Neural progenitor cell (in vitro differentiated cells): ENCODE data around the gene PPP2R2C. TPM values are rescaled to one million over a fixed set of nuclear protein-coding genes. Genes with fewer than 3 reads are reported as not detected.
A peak's percentile ranks its signal among the peaks of the same experiment; 100 is the strongest.

Experiments
- DNase-seq: peaks from one replicate; pipeline ENCODE4 v3.0.0-alpha.2; 2016; ENCODE audit warnings: low spot score
- H2AFZ ChIP-seq: fragments of 200-600 bp; sonication (generic); replicated peaks from 2 replicates; pipeline ENCODE4 v1.6.1; 2016; ENCODE audit warnings: antibody characterized with exemption
- H3F3A ChIP-seq: fragments of 200-600 bp; sonication (generic); 2 replicates; pipeline ENCODE4 v1.6.1; 2016; ENCODE audit warnings: antibody characterized with exemption, low read depth
- H3K27ac ChIP-seq: fragments of 200-600 bp; sonication (generic); 2 replicates; pipeline ENCODE4 v1.5.1; 2016; ENCODE audit warnings: mild to moderate bottlenecking
- H3K27me3 ChIP-seq: fragments of 200-600 bp; sonication (generic); 2 replicates; pipeline ENCODE4 v1.6.1; 2016; ENCODE audit warnings: mild to moderate bottlenecking, moderate library complexity
- H3K36me3 ChIP-seq: fragments of 200-600 bp; sonication (generic); 2 replicates; pipeline ENCODE4 v1.5.1; 2016
- H3K4me1 ChIP-seq: fragments of 200-600 bp; sonication (generic); 2 replicates; pipeline ENCODE4 v1.6.1; 2016; ENCODE audit warnings: mixed run types
- H3K4me2 ChIP-seq: fragments of 200-600 bp; sonication (generic); 2 replicates; pipeline ENCODE4 v1.6.1; 2016
- H3K4me3 ChIP-seq: fragments of 200-600 bp; sonication (generic); 2 replicates; pipeline ENCODE4 v1.5.1; 2016
- H3K79me2 ChIP-seq: fragments of 200-600 bp; sonication (generic); 2 replicates; pipeline ENCODE4 v1.6.1; 2016; ENCODE audit warnings: low read depth
- H3K9ac ChIP-seq: fragments of 200-600 bp; sonication (generic); 2 replicates; pipeline ENCODE4 v1.6.1; 2016
- H3K9me3 ChIP-seq: fragments of 200-600 bp; sonication (generic); 2 replicates; pipeline ENCODE4 v1.5.1; 2016; ENCODE audit warnings: low read depth
- H4K20me1 ChIP-seq: fragments of 200-600 bp; sonication (generic); 2 replicates; pipeline ENCODE4 v1.6.1; 2016; ENCODE audit warnings: low read depth
- H3K27ac Mint-ChIP-seq: 3 replicates; pipeline ENCODE4 v1.8.0; 2021; ENCODE audit warnings: mixed read lengths
- H3K27me3 Mint-ChIP-seq: 2 replicates; pipeline ENCODE4 v1.8.0; 2022; ENCODE audit warnings: low read depth, mild to moderate bottlenecking, inconsistent platforms, moderate library complexity, mixed read lengths; ENCODE audit not compliant: insufficient read depth
- H3K36me3 Mint-ChIP-seq: 3 replicates; pipeline ENCODE4 v1.8.0; 2021; ENCODE audit warnings: mixed read lengths
- H3K4me1 Mint-ChIP-seq: 3 replicates; pipeline ENCODE4 v1.8.0; 2021; ENCODE audit warnings: mixed read lengths
- H3K4me3 Mint-ChIP-seq: 3 replicates; pipeline ENCODE4 v1.8.0; 2021; ENCODE audit warnings: mild to moderate bottlenecking, moderate library complexity, mixed read lengths
- H3K9me3 Mint-ChIP-seq: 3 replicates; pipeline ENCODE4 v1.8.0; 2020; ENCODE audit warnings: mixed read lengths
- EZH2 ChIP-seq: fragments of 200-600 bp; sonication (generic); IDR thresholded peaks from 2 replicates; pipeline ENCODE4 v1.6.1; 2017; ENCODE audit warnings: antibody characterized with exemption, mild to moderate bottlenecking, moderate library complexity
- EZH2phosphoT487 ChIP-seq: fragments of 200-600 bp; sonication (generic); IDR thresholded peaks from 2 replicates; pipeline ENCODE4 v1.6.1; 2017; ENCODE audit warnings: antibody characterized with exemption
- total RNA-seq: library from RNA; depleted of rRNA; stranded (reverse); fragments of >200 nt; gene quantifications from 2 replicates; pipeline ENCODE4 v1.2.3, GENCODE V29; 2015; ENCODE audit warnings: low replicate concordance
- TF ChIP-seq, protein P1 (sequence below): fragments of 200-600 bp; sonication (generic); IDR thresholded peaks from 2 replicates; pipeline ENCODE4 v1.5.1; 2017; ENCODE audit warnings: antibody characterized with exemption, mild to moderate bottlenecking

The PPP2R2C gene
- total RNA-seq, 1 donor from 2014 or later, result 3.5 TPM

DNA sequence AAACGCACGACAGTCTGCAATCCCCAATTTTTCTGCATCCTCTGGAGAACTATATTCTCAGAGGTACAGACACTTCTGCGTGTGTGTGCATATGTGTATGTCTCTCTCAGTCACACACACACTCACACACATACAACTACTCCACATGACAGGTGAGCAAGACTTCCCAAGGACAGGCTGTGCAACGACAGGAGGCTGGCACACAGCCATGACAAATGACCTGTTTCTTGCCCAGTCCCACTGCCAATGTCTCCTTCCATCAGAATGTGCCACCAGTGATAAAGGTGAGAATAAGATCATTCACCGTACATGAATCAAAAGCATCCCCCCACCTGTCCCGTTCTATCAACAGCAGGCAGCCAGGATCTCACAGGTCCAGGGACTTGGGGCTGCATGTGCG, 52.4 kb downstream of the PPP2R2C start:
- peaks cover 10% of the 10 kb centered on the region for H3K4me1 ChIP-seq
- H3K36me3 ChIP-seq, result no peaks in the 10 kb centered on the region
- H3K27me3 ChIP-seq, result no peaks in the 10 kb centered on the region
- Mint-ChIP-seq H3K4me3 (no peak overlapping the region), H3K9me3 (no peaks in the 10 kb centered on the region), H3K27me3 (peaks cover 15% of the 10 kb centered on the region), H3K36me3 (no peaks in the 10 kb centered on the region), H3K27ac (no peak overlapping the region), H3K4me1 (peaks cover 6% of the 10 kb centered on the region)
- H3K4me3 ChIP-seq, result no peak overlapping the region
- no peaks in the 10 kb centered on the region for H3F3A ChIP-seq
- H3K27ac ChIP-seq, result no peak overlapping the region
- TF ChIP-seq EZH2 (no peak), EZH2phosphoT487 (no peak)
- TF ChIP-seq, protein P1, sequence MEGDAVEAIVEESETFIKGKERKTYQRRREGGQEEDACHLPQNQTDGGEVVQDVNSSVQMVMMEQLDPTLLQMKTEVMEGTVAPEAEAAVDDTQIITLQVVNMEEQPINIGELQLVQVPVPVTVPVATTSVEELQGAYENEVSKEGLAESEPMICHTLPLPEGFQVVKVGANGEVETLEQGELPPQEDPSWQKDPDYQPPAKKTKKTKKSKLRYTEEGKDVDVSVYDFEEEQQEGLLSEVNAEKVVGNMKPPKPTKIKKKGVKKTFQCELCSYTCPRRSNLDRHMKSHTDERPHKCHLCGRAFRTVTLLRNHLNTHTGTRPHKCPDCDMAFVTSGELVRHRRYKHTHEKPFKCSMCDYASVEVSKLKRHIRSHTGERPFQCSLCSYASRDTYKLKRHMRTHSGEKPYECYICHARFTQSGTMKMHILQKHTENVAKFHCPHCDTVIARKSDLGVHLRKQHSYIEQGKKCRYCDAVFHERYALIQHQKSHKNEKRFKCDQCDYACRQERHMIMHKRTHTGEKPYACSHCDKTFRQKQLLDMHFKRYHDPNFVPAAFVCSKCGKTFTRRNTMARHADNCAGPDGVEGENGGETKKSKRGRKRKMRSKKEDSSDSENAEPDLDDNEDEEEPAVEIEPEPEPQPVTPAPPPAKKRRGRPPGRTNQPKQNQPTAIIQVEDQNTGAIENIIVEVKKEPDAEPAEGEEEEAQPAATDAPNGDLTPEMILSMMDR, result no peak
- H4K20me1 ChIP-seq, result no peaks in the 10 kb centered on the region
- H3K4me2 ChIP-seq, result no peak overlapping the region
- no peaks in the 10 kb centered on the region for H3K9me3 ChIP-seq
- no peak overlapping the region for H2AFZ ChIP-seq
- H3K79me2 ChIP-seq, result no peaks in the 10 kb centered on the region
- no peak for DNase-seq
- H3K9ac ChIP-seq, result no peak overlapping the region

DNA sequence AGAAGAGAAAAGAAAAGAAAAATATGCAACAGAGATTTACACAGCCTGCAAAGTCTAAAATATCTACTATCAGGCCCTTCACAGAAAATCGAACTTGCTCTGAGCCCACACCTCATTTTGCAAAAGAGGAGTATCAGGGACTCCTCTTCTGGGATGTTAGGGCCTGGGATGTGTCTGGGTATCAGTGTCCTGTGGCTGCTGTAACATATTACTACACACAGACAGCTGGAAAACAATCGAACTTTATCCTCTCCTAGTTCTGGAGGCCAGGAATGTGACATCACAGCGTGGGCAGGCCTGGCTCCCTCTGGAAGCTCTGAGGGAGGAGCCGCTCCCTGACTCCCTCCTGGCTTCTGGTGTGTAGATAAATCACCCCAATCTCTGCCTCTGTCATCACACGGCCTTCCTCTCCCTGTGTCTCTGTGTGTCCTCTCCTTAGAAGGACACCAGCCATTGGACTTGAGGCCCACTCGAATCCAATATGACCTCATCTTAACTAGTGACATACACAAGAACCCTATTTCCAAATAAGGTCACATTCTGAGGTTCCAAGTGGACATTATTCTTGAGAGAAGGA, 52.9 kb downstream of the PPP2R2C start:
- no peak overlapping the region for H3K27ac Mint-ChIP-seq
- TF ChIP-seq, protein P1, result no peak
- no peak for TF ChIP-seq EZH2phosphoT487
- no peak for TF ChIP-seq EZH2
- Histone ChIP-seq H4K20me1 (no peaks in the 10 kb centered on the region), H3K36me3 (no peaks in the 10 kb centered on the region), H3K4me2 (no peak overlapping the region), H3K27ac (no peak overlapping the region), H3K4me3 (no peak overlapping the region), H3F3A (no peaks in the 10 kb centered on the region), H3K4me1 (peaks cover 12% of the 10 kb centered on the region), H3K9me3 (no peaks in the 10 kb centered on the region), H3K9ac (no peak overlapping the region), H3K27me3 (no peaks in the 10 kb centered on the region), H2AFZ (no peak overlapping the region), H3K79me2 (no peaks in the 10 kb centered on the region)
- DNase-seq, result no peak
- no peaks in the 10 kb centered on the region for H3K9me3 Mint-ChIP-seq
- H3K27me3 Mint-ChIP-seq, result peaks cover 13% of the 10 kb centered on the region
- no peak overlapping the region for H3K4me3 Mint-ChIP-seq
- no peaks in the 10 kb centered on the region for H3K36me3 Mint-ChIP-seq
- peaks cover 10% of the 10 kb centered on the region for H3K4me1 Mint-ChIP-seq

DNA sequence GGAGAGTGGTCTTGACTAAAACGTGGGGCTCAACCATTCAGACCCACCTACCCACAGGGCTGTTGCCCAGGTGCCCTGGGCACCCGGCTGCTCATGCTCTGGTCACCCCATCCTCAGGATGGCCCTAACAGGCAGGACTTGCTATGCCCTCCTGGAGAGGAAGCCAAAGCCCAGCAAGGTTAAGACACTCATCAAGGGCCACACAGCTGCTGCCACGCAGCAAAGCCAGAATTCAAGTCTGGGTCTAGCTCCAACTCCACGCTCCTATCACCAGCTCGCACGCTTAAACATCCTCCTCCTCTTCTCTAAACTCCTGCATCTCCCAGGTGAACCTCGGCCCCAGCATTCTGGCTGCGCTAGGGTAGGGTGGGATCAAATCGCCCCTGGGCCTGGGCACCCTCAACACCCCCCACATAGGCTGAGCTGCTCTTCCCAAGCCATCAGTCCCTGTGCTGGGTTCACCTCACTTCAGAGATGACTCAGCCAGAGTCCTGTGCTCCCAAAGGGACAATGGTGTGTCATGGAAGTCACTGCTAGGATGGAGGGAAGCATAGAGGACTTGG, 54.1 kb downstream of the PPP2R2C start:
- Mint-ChIP-seq H3K27me3 (peaks cover 11% of the 10 kb centered on the region), H3K4me3 (peak overlapping the region; percentile 11), H3K9me3 (peaks cover 3% of the 10 kb centered on the region), H3K4me1 (peaks cover 18% of the 10 kb centered on the region), H3K36me3 (no peaks in the 10 kb centered on the region), H3K27ac (peak overlapping the region; percentile 92)
- Histone ChIP-seq H3K27me3 (no peaks in the 10 kb centered on the region), H3F3A (no peaks in the 10 kb centered on the region), H3K9ac (no peak overlapping the region), H3K27ac (no peak overlapping the region), H3K79me2 (no peaks in the 10 kb centered on the region), H3K9me3 (no peaks in the 10 kb centered on the region), H3K4me3 (no peak overlapping the region), H3K4me2 (no peak overlapping the region), H2AFZ (no peak overlapping the region), H3K36me3 (no peaks in the 10 kb centered on the region), H3K4me1 (peaks cover 12% of the 10 kb centered on the region), H4K20me1 (no peaks in the 10 kb centered on the region)
- DNase-seq, result no peak
- TF ChIP-seq, protein P1, result no peak
- TF ChIP-seq EZH2phosphoT487 (no peak), EZH2 (no peak)
